ENCODE data around the gene RIPK4.
"Not testable (repeated sequence)": the region's sequence is repeated elsewhere in the genome, so short reads cannot be mapped to it uniquely, and the experiment has no call there.

The RIPK4 gene

GRCh38 chr21:41737651-41738324 is 29.1 kb downstream of the RIPK4 start:
- DNase-seq = no peak

- no peak for DNase-seq
These were observed 30.4 kb downstream of the RIPK4 start for GRCh38 chr21:41736423-41736822.

GRCh38 chr21:41733951-41734689 is 32.7 kb downstream of the RIPK4 start:
- no peak for DNase-seq

- no peak for DNase-seq
These were observed 35.8 kb downstream of the RIPK4 start for GRCh38 chr21:41731081-41731480.

GRCh38 chr21:41730367-41730765 is 36.5 kb downstream of the RIPK4 start:
- DNase-seq = no peak

GRCh38 chr21:41729701-41730366 is 37.0 kb downstream of the RIPK4 start:
- DNase-seq = no peak

GRCh38 chr21:41727784-41728763 is 38.8 kb downstream of the RIPK4 start:
- no peak for DNase-seq

- peak; percentile 60 for DNase-seq
These were observed 39.7 kb downstream of the RIPK4 start for GRCh38 chr21:41726970-41727783.

- DNase-seq = no peak
These were observed 40.3 kb downstream of the RIPK4 start for GRCh38 chr21:41726630-41726969.

GRCh38 chr21:41726058-41726558 is 40.7 kb downstream of the RIPK4 start:
- DNase-seq = no peak

GRCh38 chr21:41725421-41726031 is 41.3 kb downstream of the RIPK4 start:
- DNase-seq = no peak

GRCh38 chr21:41723835-41724234 is 43.0 kb downstream of the RIPK4 start:
- DNase-seq = not testable (repeated sequence)

GRCh38 chr21:41722052-41723018 is 44.5 kb downstream of the RIPK4 start:
- DNase-seq = no peak

- DNase-seq = no peak
These were observed 46.6 kb downstream of the RIPK4 start for GRCh38 chr21:41720250-41720649.

- DNase-seq = no peak
These were observed 47.2 kb downstream of the RIPK4 start for GRCh38 chr21:41719691-41720090.

GRCh38 chr21:41717573-41718330 is 49.1 kb downstream of the RIPK4 start:
- no peak for DNase-seq

- DNase-seq = no peak
These were observed 50.1 kb downstream of the RIPK4 start for GRCh38 chr21:41716751-41717150.

- DNase-seq = no peak
These were observed 51.1 kb downstream of the RIPK4 start for GRCh38 chr21:41715649-41716281.

Measured in fibroblast of skin of abdomen (primary cell).